H1 (cell line): ENCODE measurements around the gene IL2RG. TPM values are rescaled to one million over a fixed set of nuclear protein-coding genes. Genes with fewer than 3 reads are reported as not detected.

ENCODE experiments used
- CTCF ChIA-PET: fragments of 300-600 bp; sonication (Branson Sonifier 250); formaldehyde crosslinking; loops from one replicate; lab custom pipeline; 2021; ENCODE audit not compliant: partially characterized antibody; lab: Charles Lee
- POLR2A ChIA-PET: fragments of 300-600 bp; sonication (Branson Sonifier 250); formaldehyde crosslinking; loops from one replicate; lab custom pipeline; 2021; ENCODE audit warnings: inconsistent platforms; ENCODE audit not compliant: partially characterized antibody; lab: Charles Lee
- DNase-seq, 2 experiments: peaks; one replicate each; pipeline versions ENCODE4 v3.0.0 to v3.0.0-alpha.2; 2010 to 2022; ENCODE audit warnings: low spot score in 2 of 2, low read depth in 1 of 2, mixed read lengths in 1 of 2
- FAIRE-seq: peaks from 2 replicates; lab custom pipeline; 2011; peaks lifted over from hg19 to GRCh38; lab: Jason Lieb, UNC
- H2AFZ ChIP-seq: 2 replicates; pipeline ENCODE4 v1.8.1; 2012; ENCODE audit warnings: low read length, inconsistent platforms
- H2AK5ac ChIP-seq: 2 replicates; pipeline ENCODE4 v1.6.1; 2013; ENCODE audit warnings: low read depth, low read length
- H2BK120ac ChIP-seq: replicated peaks from 2 replicates; pipeline ENCODE3; 2013; ENCODE audit warnings: low read depth, low read length, inconsistent platforms
- H2BK12ac ChIP-seq: 2 replicates; pipeline ENCODE4 v1.6.1; 2013; ENCODE audit warnings: low read depth, low read length
- H2BK15ac ChIP-seq: 2 replicates; pipeline ENCODE4 v1.6.1; 2013; ENCODE audit warnings: low read length
- H2BK20ac ChIP-seq: 2 replicates; pipeline ENCODE4 v1.6.1; 2013; ENCODE audit warnings: low read length
- H2BK5ac ChIP-seq: 2 replicates; pipeline ENCODE4 v1.6.1; 2013; ENCODE audit warnings: low read depth, low read length
- H3K14ac ChIP-seq: 2 replicates; pipeline ENCODE4 v1.6.1; 2013; ENCODE audit warnings: inconsistent platforms; ENCODE audit not compliant: insufficient read length
- H3K18ac ChIP-seq: 2 replicates; pipeline ENCODE4 v1.6.1; 2013; ENCODE audit warnings: low read length; ENCODE audit errors: extremely low read depth
- H3K23ac ChIP-seq: 2 replicates; pipeline ENCODE4 v1.6.1; 2013; ENCODE audit warnings: inconsistent platforms; ENCODE audit not compliant: insufficient read length
- H3K23me2 ChIP-seq: 2 replicates; pipeline ENCODE4 v1.6.1; 2013; ENCODE audit warnings: low read depth, low read length
- H3K27ac ChIP-seq: 2 replicates; pipeline ENCODE4 v1.6.1; 2011; ENCODE audit warnings: low read depth, low read length, inconsistent platforms
- H3K27me3 ChIP-seq, 4 experiments: replicated peaks in 1 of 4; 1 replicate in 1 of 4; 2 replicates in 3 of 4; pipeline versions ENCODE4 v1.6.1 to v1.8.1; 2011 to 2013; ENCODE audit warnings: low read length in 3 of 4, mild to moderate bottlenecking in 3 of 4, inconsistent platforms in 2 of 4, mixed read lengths in 2 of 4, moderate library complexity in 1 of 4; ENCODE audit not compliant: control insufficient read depth in 3 of 4, insufficient read depth in 3 of 4; ENCODE audit errors: extremely low read depth in 1 of 4
- H3K36me3 ChIP-seq, 4 experiments: 2 replicates each; pipeline versions ENCODE4 v1.6.1 to v1.8.1; 2011 to 2013; ENCODE audit warnings: mild to moderate bottlenecking in 4 of 4, low read length in 3 of 4, moderate library complexity in 2 of 4, control low read depth in 1 of 4, inconsistent platforms in 1 of 4; ENCODE audit not compliant: insufficient read depth in 4 of 4, control insufficient read depth in 2 of 4
- H3K4ac ChIP-seq: replicated peaks from 2 replicates; pipeline ENCODE3; 2013; ENCODE audit warnings: low read length, low read depth, mixed read lengths, inconsistent platforms; ENCODE audit not compliant: insufficient read length
- H3K4me1 ChIP-seq, 4 experiments: replicated peaks in 1 of 4; 1 replicate in 1 of 4; 2 replicates in 3 of 4; pipeline versions ENCODE4 v1.6.1 to v1.8.1; 2011 to 2013; ENCODE audit warnings: low read length in 3 of 4, inconsistent platforms in 2 of 4, mixed read lengths in 1 of 4; ENCODE audit not compliant: insufficient read depth in 4 of 4, control insufficient read depth in 3 of 4
- H3K4me2 ChIP-seq, 2 experiments: 2 replicates each; pipeline versions ENCODE4 v1.6.1 to v1.8.1; 2011 to 2013; ENCODE audit warnings: low read depth in 2 of 2, low read length in 2 of 2, control low read depth in 1 of 2, inconsistent platforms in 1 of 2, mild to moderate bottlenecking in 1 of 2; ENCODE audit not compliant: insufficient read depth in 1 of 2
- H3K4me3 ChIP-seq, 4 experiments: fragments of 200-600, 300-600 bp in 1 of 4; sonication (generic), shearing (Covaris generic), sonication (Bioruptor Twin) in 1 of 4; 2 replicates each; pipeline versions ENCODE4 v1.5.1 to v1.8.1; 2011 to 2016; ENCODE audit warnings: low read length in 4 of 4, low read depth in 3 of 4, control low read depth in 2 of 4, inconsistent platforms in 2 of 4, mild to moderate bottlenecking in 2 of 4, mixed read lengths in 1 of 4, moderate library complexity in 1 of 4; ENCODE audit not compliant: insufficient read depth in 2 of 4; ENCODE audit errors: extremely low read depth in 1 of 4
- H3K56ac ChIP-seq: replicated peaks from 2 replicates; pipeline ENCODE3; 2013; ENCODE audit warnings: low read depth, mild to moderate bottlenecking, mixed read lengths, low read length, inconsistent platforms; ENCODE audit not compliant: insufficient read length
- H3K79me1 ChIP-seq: 2 replicates; pipeline ENCODE4 v1.6.1; 2013; ENCODE audit warnings: low read depth, low read length, control low read depth
- H3K79me2 ChIP-seq, 2 experiments: 2 replicates each; pipeline versions ENCODE4 v1.6.1 to v1.8.1; 2012 to 2013; ENCODE audit warnings: low read length in 2 of 2, mild to moderate bottlenecking in 2 of 2, inconsistent platforms in 1 of 2; ENCODE audit not compliant: insufficient read depth in 2 of 2, control insufficient read depth in 1 of 2
- H3K9ac ChIP-seq, 4 experiments: replicated peaks in 1 of 4; 1 replicate in 1 of 4; 2 replicates in 3 of 4; pipeline versions ENCODE4 v1.6.1 to v1.8.1; 2011 to 2013; ENCODE audit warnings: low read depth in 3 of 4, low read length in 3 of 4, control low read depth in 2 of 4, mild to moderate bottlenecking in 2 of 4, moderate library complexity in 2 of 4, inconsistent platforms in 1 of 4; ENCODE audit errors: extremely low read depth in 1 of 4
- H3K9me3 ChIP-seq, 2 experiments: 2 replicates each; pipeline versions ENCODE4 v1.6.1 to v1.8.1; 2012 to 2013; ENCODE audit warnings: mild to moderate bottlenecking in 2 of 2, moderate library complexity in 2 of 2, control low read depth in 1 of 2, inconsistent platforms in 1 of 2, low read depth in 1 of 2, low read length in 1 of 2, mixed read lengths in 1 of 2; ENCODE audit not compliant: insufficient read depth in 2 of 2
- H4K20me1 ChIP-seq, 2 experiments: replicated peaks in 1 of 2; 2 replicates each; pipeline versions ENCODE3 to v1.8.1; 2011 to 2013; ENCODE audit warnings: inconsistent platforms in 2 of 2, low read length in 2 of 2, mild to moderate bottlenecking in 1 of 2; ENCODE audit not compliant: insufficient read depth in 2 of 2, control insufficient read depth in 1 of 2
- H4K5ac ChIP-seq: 2 replicates; pipeline ENCODE4 v1.6.1; 2013; ENCODE audit warnings: low read length, low read depth, mixed read lengths, inconsistent platforms; ENCODE audit not compliant: insufficient read length
- H4K8ac ChIP-seq: 2 replicates; pipeline ENCODE4 v1.8.0; 2013; ENCODE audit warnings: mild to moderate bottlenecking, moderate library complexity, low read length, inconsistent platforms; ENCODE audit not compliant: insufficient read depth; ENCODE audit errors: extremely low read depth
- H4K91ac ChIP-seq: replicated peaks from 2 replicates; pipeline ENCODE3; 2013; ENCODE audit warnings: low read length, mixed read lengths, inconsistent platforms; ENCODE audit not compliant: insufficient read length
- BACH1 ChIP-seq: IDR thresholded peaks from 2 replicates; pipeline ENCODE4 v1.6.1; 2012; ENCODE audit warnings: low read length, improper control_type of control experiment
- JUN ChIP-seq: IDR thresholded peaks from 2 replicates; pipeline ENCODE4 v1.6.1; 2011; ENCODE audit warnings: low read depth, mild to moderate bottlenecking, improper control_type of control experiment, low read length
- MAX ChIP-seq: IDR thresholded peaks from 2 replicates; pipeline ENCODE4 v1.6.1; 2012; ENCODE audit warnings: inconsistent platforms
- POLR2A ChIP-seq, 2 experiments: IDR thresholded peaks; 1 replicate in 1 of 2; 2 replicates in 1 of 2; pipeline ENCODE4 v1.6.1; 2011; ENCODE audit warnings: low read depth in 2 of 2, low read length in 2 of 2, mild to moderate bottlenecking in 2 of 2; ENCODE audit errors: control extremely low read depth in 1 of 2
- RFX5 ChIP-seq: IDR thresholded peaks from 2 replicates; pipeline ENCODE4 v1.6.1; 2011; ENCODE audit warnings: low read depth, low read length, improper control_type of control experiment, borderline replicate concordance
- SIRT6 ChIP-seq: IDR thresholded peaks from one replicate; pipeline ENCODE4 v1.7.1; 2012; ENCODE audit warnings: low read length, inconsistent platforms
- ZNF274 ChIP-seq: IDR thresholded peaks from 2 replicates; pipeline ENCODE4 v1.7.0; 2012; ENCODE audit warnings: low read length, borderline replicate concordance; ENCODE audit errors: extremely low read depth
- polyA plus RNA-seq, 7 experiments: library from polyadenylated mRNA; depleted of rRNA in 3 of 7; stranded (reverse) in 5 of 7; unstranded in 2 of 7; fragments of >200 nt in 5 of 7; fragments of 200-250 nt in 2 of 7; gene quantifications; 1 replicate in 5 of 7; 2 replicates in 1 of 7; 4 replicates in 1 of 7; pipeline versions ENCODE4 v1.2.1 to v1.2.3, GENCODE V29; 2011 to 2013; ENCODE audit warnings: missing spikeins in 2 of 7, mixed read lengths in 2 of 7
- total RNA-seq: library from RNA; stranded (reverse); fragmentation: NEBNext Ultra II Directional; extraction: Animal tissue kit (Norgen Biotek cat#: 25700); gene quantifications from 2 replicates; pipeline ENCODE4 v1.2.1, GENCODE V29; 2021

Gene IL2RG
- total and polyA plus RNA-seq, 2 of the 8 experiments (the other 6 are each of a cell fraction or from before 2014, with no cell fraction given): not detected

GRCh38 chrX:71060127-71060526 is 51.2 kb downstream of the IL2RG start:
- ChIA-PET CTCF (no interaction called here), POLR2A (no interaction called here)
- Histone ChIP-seq H3K56ac (no peak overlapping the region), H3K4ac (no peak overlapping the region), H3K27me3 (no peaks in the 10 kb centered on the region), H3K9ac (no peak overlapping the region), H4K20me1 (no peaks in the 10 kb centered on the region), H4K5ac (no peak overlapping the region), H3K23ac (no peak overlapping the region), H4K91ac (no peak overlapping the region), H3K14ac (no peak overlapping the region), H3K79me1 (no peaks in the 10 kb centered on the region), H3K9me3 (no peaks in the 10 kb centered on the region), H3K4me2 (no peak overlapping the region), H3K36me3 (peaks cover 0 to 26% (median 9%) of the 10 kb centered on the region in 4 experiments; a peak in 5 of 8 replicates), H3K23me2 (no peaks in the 10 kb centered on the region), H2AK5ac (no peak overlapping the region), H4K8ac (no peak overlapping the region), H2BK12ac (no peak overlapping the region), H3K4me3 (no peak overlapping the region), H3K27ac (no peak overlapping the region), H3K4me1 (no peaks in the 10 kb centered on the region), H3K18ac (no peak overlapping the region), H2BK20ac (no peak overlapping the region), H3K79me2 (peaks cover 0 to 13% of the 10 kb centered on the region in 2 experiments; a peak in 2 of 4 replicates), H2BK120ac (no peak overlapping the region), H2BK5ac (no peak overlapping the region), H2BK15ac (no peak overlapping the region)
- DNase-seq (no peak), FAIRE-seq (no peak)
- TF ChIP-seq MAX (no peak), JUN (no peak), SIRT6 (no peak), ZNF274 (no peak), RFX5 (no peak), POLR2A (IDR thresholded peaks at IDR 0.05; ENCODE audit: control extremely low read depth in 1 of 2, low read depth in 2 of 2, low read length in 2 of 2) (no peak), BACH1 (no peak)
- TF ChIP-seq, all 59 proteins: peak for 0
- H2AFZ ChIP-seq: no peak overlapping the region
